ENCODE data around the gene CCDC50.

CCDC50 gene

DNA sequence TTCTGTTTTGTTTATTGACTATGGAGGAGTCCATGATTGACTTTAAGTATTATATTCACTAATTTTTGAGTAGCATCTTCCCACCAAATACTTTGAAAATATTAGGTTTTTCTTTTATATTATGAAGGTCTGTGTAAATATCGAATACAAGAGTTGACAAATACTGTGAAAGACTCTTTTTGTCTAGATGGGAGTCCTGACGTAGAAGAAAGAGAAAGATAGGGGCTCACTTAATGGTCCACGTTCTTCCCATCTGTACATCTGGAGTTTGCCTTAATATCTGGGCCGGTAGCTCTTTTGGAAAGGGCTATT, 8.9 kb downstream of the CCDC50 start:
- Histone ChIP-seq H3K4me1 (ENCODE audit: control insufficient read depth, insufficient read depth, low read length) (peaks cover 6% of the 10 kb centered on the region; the same call in 1 of the 2 replicates), H3K36me3 (ENCODE audit: control insufficient read depth, insufficient read depth, low read length) (no peaks in the 10 kb centered on the region), H3K9me3 (ENCODE audit: control insufficient read depth, insufficient read depth, low read depth, low read length) (no peaks in the 10 kb centered on the region), H3K27ac (ENCODE audit: low read depth, low read length) (no peak overlapping the region), H3K9ac (ENCODE audit: low read length) (no peak overlapping the region), H3K4me3 (ENCODE audit: low read depth, low read length) (no peak overlapping the region), H3K27me3 (ENCODE audit: control insufficient read depth, insufficient read depth, low read length) (no peaks in the 10 kb centered on the region)

DNA sequence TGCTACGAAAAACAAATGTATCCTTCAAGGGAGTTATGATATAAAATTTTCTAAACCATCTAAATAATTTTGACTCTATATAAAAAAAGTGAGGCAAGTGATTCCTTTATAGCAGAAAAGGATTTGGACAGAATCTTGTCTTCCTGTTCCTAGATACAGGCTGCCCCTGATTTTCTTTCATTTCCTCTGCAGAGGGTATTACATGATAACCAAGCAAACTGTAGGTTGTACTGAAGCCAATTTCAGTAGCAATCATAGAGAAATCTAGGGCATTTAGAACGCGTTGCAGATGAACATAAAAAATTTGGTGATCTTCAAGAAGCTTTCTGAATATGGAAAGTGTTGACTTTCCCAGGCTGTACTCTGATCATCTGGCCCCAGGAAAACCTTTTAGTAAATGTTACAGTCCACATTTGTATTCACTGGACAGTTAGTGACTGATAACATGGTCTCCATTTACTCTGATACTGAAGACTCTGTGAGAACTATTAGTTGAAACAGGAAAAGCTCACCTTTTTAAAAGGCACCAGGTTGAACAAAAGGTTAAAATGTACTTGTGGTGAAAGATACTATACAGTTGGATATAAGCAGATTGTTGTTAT, 10.2 kb downstream of the CCDC50 start:
- Histone ChIP-seq H3K4me3 (ENCODE audit: low read depth, low read length) (no peak overlapping the region), H3K9me3 (ENCODE audit: control insufficient read depth, insufficient read depth, low read depth, low read length) (no peaks in the 10 kb centered on the region), H3K4me1 (ENCODE audit: control insufficient read depth, insufficient read depth, low read length) (peaks cover 4% of the 10 kb centered on the region; the same call in 1 of the 2 replicates), H3K27me3 (ENCODE audit: control insufficient read depth, insufficient read depth, low read length) (no peaks in the 10 kb centered on the region), H3K36me3 (ENCODE audit: control insufficient read depth, insufficient read depth, low read length) (no peaks in the 10 kb centered on the region), H3K27ac (ENCODE audit: low read depth, low read length) (no peak overlapping the region), H3K9ac (ENCODE audit: low read length) (no peak overlapping the region)

DNA sequence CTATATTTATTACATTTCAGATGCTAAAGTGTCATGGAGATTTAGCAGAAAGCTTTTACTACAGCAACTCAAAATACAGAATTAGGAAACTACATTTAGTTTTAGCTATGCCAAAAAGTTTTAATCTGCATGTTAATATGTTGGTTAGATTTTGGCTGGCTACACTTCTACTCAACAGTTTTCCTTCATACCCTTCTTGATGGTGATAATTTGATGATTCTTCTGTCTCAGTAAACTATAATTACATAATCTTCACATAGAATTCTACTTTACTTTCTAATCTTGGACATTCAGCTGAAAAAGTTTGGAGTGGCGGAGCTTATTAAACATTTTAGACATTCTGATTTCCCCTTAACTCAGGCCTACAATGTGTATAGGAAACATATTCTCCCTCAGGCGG, 11.2 kb downstream of the CCDC50 start:
- no peaks in the 10 kb centered on the region for H3K27me3 ChIP-seq (ENCODE audit: control insufficient read depth, insufficient read depth, low read length)
- no peaks in the 10 kb centered on the region for H3K36me3 ChIP-seq (ENCODE audit: control insufficient read depth, insufficient read depth, low read length)
- H3K27ac ChIP-seq (ENCODE audit: low read depth, low read length) = no peak overlapping the region
- H3K4me1 ChIP-seq (ENCODE audit: control insufficient read depth, insufficient read depth, low read length) = no peaks in the 10 kb centered on the region
- no peaks in the 10 kb centered on the region for H3K9me3 ChIP-seq (ENCODE audit: control insufficient read depth, insufficient read depth, low read depth, low read length)
- no peak overlapping the region for H3K4me3 ChIP-seq (ENCODE audit: low read depth, low read length)
- no peak overlapping the region for H3K9ac ChIP-seq (ENCODE audit: low read length)

DNA sequence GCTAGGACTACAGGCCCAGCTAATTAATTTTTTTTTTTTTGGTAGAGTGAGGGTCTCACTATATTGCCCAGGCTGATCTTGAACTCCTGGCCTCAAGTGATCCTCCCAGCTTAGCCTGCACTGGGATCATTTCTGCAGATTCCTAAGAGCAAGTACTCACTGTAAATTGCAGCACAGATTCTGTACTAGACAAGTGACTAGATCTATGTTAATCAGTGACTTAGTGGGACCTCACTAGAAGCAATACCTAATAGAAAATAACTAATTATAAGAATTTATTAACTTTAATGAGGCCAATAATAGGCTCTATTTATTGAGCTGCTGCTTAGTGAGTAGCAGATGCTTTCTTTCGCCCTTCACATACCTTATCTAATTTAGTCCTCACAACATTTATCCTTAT, 11.8 kb downstream of the CCDC50 start:
- Histone ChIP-seq H3K27ac (ENCODE audit: low read depth, low read length) (no peak overlapping the region), H3K4me1 (ENCODE audit: control insufficient read depth, insufficient read depth, low read length) (no peaks in the 10 kb centered on the region), H3K27me3 (ENCODE audit: control insufficient read depth, insufficient read depth, low read length) (no peaks in the 10 kb centered on the region), H3K36me3 (ENCODE audit: control insufficient read depth, insufficient read depth, low read length) (no peaks in the 10 kb centered on the region), H3K9me3 (ENCODE audit: control insufficient read depth, insufficient read depth, low read depth, low read length) (no peaks in the 10 kb centered on the region), H3K4me3 (ENCODE audit: low read depth, low read length) (no peak overlapping the region), H3K9ac (ENCODE audit: low read length) (no peak overlapping the region)

DNA sequence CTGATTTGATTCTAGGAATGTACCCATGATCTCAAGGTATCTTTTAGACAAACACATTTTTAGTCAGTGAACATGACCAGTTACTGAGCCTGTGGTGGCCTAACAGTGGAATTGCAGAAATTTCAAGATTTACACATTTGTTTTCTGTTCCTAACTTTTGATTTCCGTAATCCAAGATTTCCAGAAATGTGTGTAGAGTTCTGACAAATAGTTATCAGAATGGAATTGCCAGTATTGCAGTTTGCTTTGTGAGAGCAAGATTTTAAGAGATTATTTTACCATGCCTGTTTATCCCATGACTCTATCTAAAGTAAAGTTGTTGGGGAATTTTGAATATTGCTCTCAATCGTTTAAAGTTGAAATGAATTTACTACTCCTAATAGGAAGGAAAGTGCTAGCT, 12.8 kb downstream of the CCDC50 start:
- H3K27ac ChIP-seq (ENCODE audit: low read depth, low read length) = no peak overlapping the region
- no peak overlapping the region for H3K4me3 ChIP-seq (ENCODE audit: low read depth, low read length)
- no peak overlapping the region for H3K9ac ChIP-seq (ENCODE audit: low read length)
- no peaks in the 10 kb centered on the region for H3K27me3 ChIP-seq (ENCODE audit: control insufficient read depth, insufficient read depth, low read length)
- no peaks in the 10 kb centered on the region for H3K36me3 ChIP-seq (ENCODE audit: control insufficient read depth, insufficient read depth, low read length)
- no peaks in the 10 kb centered on the region for H3K4me1 ChIP-seq (ENCODE audit: control insufficient read depth, insufficient read depth, low read length)
- no peaks in the 10 kb centered on the region for H3K9me3 ChIP-seq (ENCODE audit: control insufficient read depth, insufficient read depth, low read depth, low read length)

DNA sequence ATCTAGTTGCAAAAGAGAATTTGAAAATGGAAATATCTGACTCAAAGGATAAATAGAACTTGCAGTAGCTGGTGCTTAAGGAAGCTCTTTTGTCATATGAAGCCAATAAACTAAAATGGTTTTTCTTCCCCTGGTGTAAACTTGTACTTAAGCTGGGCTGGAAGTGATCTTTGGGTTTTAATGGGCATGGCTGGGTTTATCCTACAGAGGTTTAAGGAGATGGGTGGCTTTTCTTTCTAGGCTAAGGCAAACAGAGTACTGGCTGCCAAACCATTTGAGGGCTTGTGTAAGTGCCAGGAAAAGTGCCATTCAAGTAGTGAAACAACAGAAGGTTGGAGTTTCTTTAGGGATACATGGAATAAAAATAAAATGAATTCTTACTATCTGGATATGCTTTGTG, 13.2 kb downstream of the CCDC50 start:
- Histone ChIP-seq H3K9me3 (ENCODE audit: control insufficient read depth, insufficient read depth, low read depth, low read length) (no peaks in the 10 kb centered on the region), H3K9ac (ENCODE audit: low read length) (no peak overlapping the region), H3K27me3 (ENCODE audit: control insufficient read depth, insufficient read depth, low read length) (no peaks in the 10 kb centered on the region), H3K4me1 (ENCODE audit: control insufficient read depth, insufficient read depth, low read length) (no peaks in the 10 kb centered on the region; the same call in 1 of the 2 replicates), H3K27ac (ENCODE audit: low read depth, low read length) (no peak overlapping the region), H3K4me3 (ENCODE audit: low read depth, low read length) (no peak overlapping the region), H3K36me3 (ENCODE audit: control insufficient read depth, insufficient read depth, low read length) (no peaks in the 10 kb centered on the region)

DNA sequence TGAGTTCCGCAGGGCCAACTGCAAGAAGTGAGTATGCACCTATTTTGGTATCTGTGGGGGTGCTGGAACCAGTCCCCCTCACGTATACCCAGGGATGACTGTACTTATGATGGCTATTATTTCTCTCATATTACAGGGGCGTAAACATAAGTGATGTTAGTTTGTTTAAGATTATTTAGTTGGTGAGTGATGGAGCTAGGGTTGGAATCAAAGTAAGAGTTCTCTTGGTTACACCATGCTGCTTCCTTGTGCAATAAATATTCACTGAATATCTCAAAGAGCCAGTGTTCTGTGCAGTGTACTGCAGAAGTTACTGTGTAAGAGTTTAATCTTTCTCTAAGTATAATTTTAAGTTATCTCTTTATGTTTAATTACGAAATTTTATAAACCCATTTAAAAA, 13.9 kb downstream of the CCDC50 start:
- H3K4me1 ChIP-seq (ENCODE audit: control insufficient read depth, insufficient read depth, low read length) = no peaks in the 10 kb centered on the region; the same call in 1 of the 2 replicates

DNA sequence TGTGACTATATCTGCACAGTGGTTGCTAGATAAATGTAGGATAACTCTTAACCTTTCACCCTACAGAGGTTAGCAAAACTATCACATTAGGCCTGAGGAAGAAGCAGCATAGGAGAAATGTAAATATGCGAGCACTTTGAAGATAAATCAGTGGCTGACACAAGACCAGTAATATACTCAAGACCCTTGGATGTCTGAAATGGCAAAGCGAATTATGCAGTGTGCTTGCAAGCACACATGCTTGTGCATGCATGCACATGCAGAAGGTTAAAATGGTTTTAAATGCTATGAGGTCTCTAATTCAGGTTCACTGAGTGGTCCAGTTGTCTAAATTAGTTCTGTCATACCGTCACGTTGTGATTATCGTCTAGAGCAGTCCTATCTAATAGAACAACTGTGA, 14.7 kb downstream of the CCDC50 start:
- Histone ChIP-seq H3K4me3 (ENCODE audit: low read depth, low read length) (no peak overlapping the region), H3K36me3 (ENCODE audit: control insufficient read depth, insufficient read depth, low read length) (no peaks in the 10 kb centered on the region), H3K4me1 (ENCODE audit: control insufficient read depth, insufficient read depth, low read length) (peaks cover 4% of the 10 kb centered on the region; the same call in 1 of the 2 replicates), H3K27ac (ENCODE audit: low read depth, low read length) (no peak overlapping the region), H3K27me3 (ENCODE audit: control insufficient read depth, insufficient read depth, low read length) (no peaks in the 10 kb centered on the region), H3K9me3 (ENCODE audit: control insufficient read depth, insufficient read depth, low read depth, low read length) (no peaks in the 10 kb centered on the region), H3K9ac (ENCODE audit: low read length) (no peak overlapping the region)

More for the DNA sequence above, 13.9 kb downstream of the CCDC50 start:
- H3K4me3 ChIP-seq (ENCODE audit: low read depth, low read length) = no peak overlapping the region
- no peaks in the 10 kb centered on the region for H3K36me3 ChIP-seq (ENCODE audit: control insufficient read depth, insufficient read depth, low read length)
- H3K27me3 ChIP-seq (ENCODE audit: control insufficient read depth, insufficient read depth, low read length) = no peaks in the 10 kb centered on the region
- H3K9me3 ChIP-seq (ENCODE audit: control insufficient read depth, insufficient read depth, low read depth, low read length) = no peaks in the 10 kb centered on the region
- H3K9ac ChIP-seq (ENCODE audit: low read length) = no peak overlapping the region
- no peak overlapping the region for H3K27ac ChIP-seq (ENCODE audit: low read depth, low read length)

DNA sequence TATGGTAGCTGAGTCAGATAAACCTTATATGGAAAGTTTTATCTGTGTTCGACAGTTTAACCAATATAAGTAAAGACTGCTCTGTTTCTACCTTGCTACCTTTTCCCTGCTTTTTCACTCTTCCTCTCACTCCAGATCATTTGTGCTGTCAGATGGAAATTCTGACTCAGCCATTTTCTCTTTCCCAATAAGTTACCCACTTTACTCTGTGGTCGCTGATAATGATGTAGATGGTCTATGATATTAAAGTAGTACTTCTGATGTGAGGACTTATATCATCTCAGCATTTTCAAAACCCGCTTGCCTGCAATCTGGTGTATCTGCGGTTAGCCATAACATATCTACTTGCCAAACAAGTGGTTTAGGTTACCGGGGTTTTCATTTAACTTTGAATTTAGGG, 16.1 kb downstream of the CCDC50 start:
- Histone ChIP-seq H3K4me3 (ENCODE audit: low read depth, low read length) (no peak overlapping the region), H3K27ac (ENCODE audit: low read depth, low read length) (no peak overlapping the region), H3K9ac (ENCODE audit: low read length) (no peak overlapping the region), H3K9me3 (ENCODE audit: control insufficient read depth, insufficient read depth, low read depth, low read length) (no peaks in the 10 kb centered on the region), H3K27me3 (ENCODE audit: control insufficient read depth, insufficient read depth, low read length) (no peaks in the 10 kb centered on the region), H3K36me3 (ENCODE audit: control insufficient read depth, insufficient read depth, low read length) (no peaks in the 10 kb centered on the region), H3K4me1 (ENCODE audit: control insufficient read depth, insufficient read depth, low read length) (peaks cover 5% of the 10 kb centered on the region; the same call in 1 of the 2 replicates)

DNA sequence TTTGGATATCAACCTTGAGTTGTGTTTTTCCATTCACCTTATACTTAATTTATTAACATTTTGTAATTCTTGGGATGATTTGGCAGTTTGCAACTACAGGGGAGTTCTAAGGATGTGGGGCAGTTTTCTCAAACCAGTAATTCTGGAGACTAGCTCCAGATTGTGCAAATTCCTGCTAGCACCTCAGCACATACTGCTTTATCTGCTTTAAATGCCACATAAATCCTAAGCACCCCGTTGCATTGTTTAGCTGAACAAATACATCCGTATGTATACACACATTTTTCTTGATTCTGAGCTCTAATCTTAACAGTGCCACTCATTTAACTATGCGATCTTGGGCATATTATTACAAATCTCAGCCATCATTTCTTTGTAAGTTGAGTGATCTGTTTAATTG, 18.0 kb downstream of the CCDC50 start:
- Histone ChIP-seq H3K27ac (ENCODE audit: low read depth, low read length) (no peak overlapping the region), H3K36me3 (ENCODE audit: control insufficient read depth, insufficient read depth, low read length) (no peaks in the 10 kb centered on the region), H3K4me1 (ENCODE audit: control insufficient read depth, insufficient read depth, low read length) (peaks cover 10% of the 10 kb centered on the region; the same call in 1 of the 2 replicates), H3K27me3 (ENCODE audit: control insufficient read depth, insufficient read depth, low read length) (no peaks in the 10 kb centered on the region), H3K4me3 (ENCODE audit: low read depth, low read length) (no peak overlapping the region), H3K9ac (ENCODE audit: low read length) (no peak overlapping the region), H3K9me3 (ENCODE audit: control insufficient read depth, insufficient read depth, low read depth, low read length) (no peaks in the 10 kb centered on the region)

DNA sequence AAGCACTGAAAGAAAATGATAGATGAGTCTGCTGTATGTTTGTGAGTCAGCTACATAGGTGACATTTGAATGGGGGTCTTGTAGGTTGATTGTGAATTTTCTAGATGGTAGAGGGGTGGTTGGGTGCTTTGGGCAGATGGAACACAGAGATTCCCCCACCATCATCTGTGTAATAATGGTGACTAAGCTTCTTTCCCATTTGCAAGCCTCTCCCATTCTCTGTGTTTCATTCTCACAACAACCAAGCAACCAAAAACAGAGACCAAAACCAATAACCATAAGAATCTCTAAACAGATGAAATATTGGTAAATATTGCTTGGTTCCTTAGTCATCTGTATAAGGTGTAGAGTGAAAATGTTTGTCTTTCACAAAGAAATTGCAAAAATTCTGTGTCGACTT, 18.9 kb downstream of the CCDC50 start:
- no peaks in the 10 kb centered on the region for H3K36me3 ChIP-seq (ENCODE audit: control insufficient read depth, insufficient read depth, low read length)
- H3K4me3 ChIP-seq (ENCODE audit: low read depth, low read length) = no peak overlapping the region
- H3K27ac ChIP-seq (ENCODE audit: low read depth, low read length) = no peak overlapping the region
- no peaks in the 10 kb centered on the region for H3K27me3 ChIP-seq (ENCODE audit: control insufficient read depth, insufficient read depth, low read length)
- no peak overlapping the region for H3K9ac ChIP-seq (ENCODE audit: low read length)
- H3K4me1 ChIP-seq (ENCODE audit: control insufficient read depth, insufficient read depth, low read length) = peaks cover 14% of the 10 kb centered on the region; the same call in 1 of the 2 replicates
- no peaks in the 10 kb centered on the region for H3K9me3 ChIP-seq (ENCODE audit: control insufficient read depth, insufficient read depth, low read depth, low read length)
